Measurements from ENCODE around the gene ZNF862. TPM values are rescaled to one million over a fixed set of nuclear protein-coding genes. Genes with fewer than 3 reads are reported as not detected.
A peak's percentile ranks its signal among the peaks of the same experiment; 100 is the strongest.

Gene ZNF862
- total RNA-seq, 6 donors from 2014 or later: 7.1 to 31.4 (median 16.7) TPM

- Histone ChIP-seq H3K36me3 (no peaks in the 10 kb centered on the region), H3K4me1 (no peaks in the 10 kb centered on the region), H3K9me3 (no peaks in the 10 kb centered on the region), H3K27me3 (no peaks in the 10 kb centered on the region), H3K4me3 (no peak overlapping the region), H3K27ac (no peak overlapping the region)
- 85 to 89% methylated on average over 11 to 19 of the region's 21 CpGs for WGBS, 2 donors
- peak in 1 of 2 donors; percentile 79 for DNase-seq
- TF ChIP-seq POLR2A (IDR thresholded peaks at IDR 0.05): no peak
- TF ChIP-seq, protein P1, sequence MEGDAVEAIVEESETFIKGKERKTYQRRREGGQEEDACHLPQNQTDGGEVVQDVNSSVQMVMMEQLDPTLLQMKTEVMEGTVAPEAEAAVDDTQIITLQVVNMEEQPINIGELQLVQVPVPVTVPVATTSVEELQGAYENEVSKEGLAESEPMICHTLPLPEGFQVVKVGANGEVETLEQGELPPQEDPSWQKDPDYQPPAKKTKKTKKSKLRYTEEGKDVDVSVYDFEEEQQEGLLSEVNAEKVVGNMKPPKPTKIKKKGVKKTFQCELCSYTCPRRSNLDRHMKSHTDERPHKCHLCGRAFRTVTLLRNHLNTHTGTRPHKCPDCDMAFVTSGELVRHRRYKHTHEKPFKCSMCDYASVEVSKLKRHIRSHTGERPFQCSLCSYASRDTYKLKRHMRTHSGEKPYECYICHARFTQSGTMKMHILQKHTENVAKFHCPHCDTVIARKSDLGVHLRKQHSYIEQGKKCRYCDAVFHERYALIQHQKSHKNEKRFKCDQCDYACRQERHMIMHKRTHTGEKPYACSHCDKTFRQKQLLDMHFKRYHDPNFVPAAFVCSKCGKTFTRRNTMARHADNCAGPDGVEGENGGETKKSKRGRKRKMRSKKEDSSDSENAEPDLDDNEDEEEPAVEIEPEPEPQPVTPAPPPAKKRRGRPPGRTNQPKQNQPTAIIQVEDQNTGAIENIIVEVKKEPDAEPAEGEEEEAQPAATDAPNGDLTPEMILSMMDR (IDR thresholded peaks at IDR 0.05): no peak
- TF ChIP-seq POLR2AphosphoS5 (IDR thresholded peaks at IDR 0.05): no peak
- no peak for TF ChIP-seq EP300 (IDR thresholded peaks at IDR 0.05)
- ATAC-seq (ENCODE audit: low FRiP score in 2 of 2): no peak
Observed at GRCh38 chr7:149816267-149816751, 21.9 kb upstream of the ZNF862 start.

- no peak for ATAC-seq (ENCODE audit: low FRiP score in 2 of 2)
- 20 to 88% methylated on average over 1 to 2 of the region's 4 CpGs for WGBS, 2 donors
- peak in 1 of 2 donors; percentile 49 for DNase-seq
- Histone ChIP-seq H3K36me3 (no peaks in the 10 kb centered on the region), H3K27me3 (no peaks in the 10 kb centered on the region), H3K27ac (no peak overlapping the region), H3K4me1 (no peaks in the 10 kb centered on the region), H3K4me3 (no peak overlapping the region), H3K9me3 (no peaks in the 10 kb centered on the region)
- TF ChIP-seq EP300 (IDR thresholded peaks at IDR 0.05) (no peak), POLR2A (IDR thresholded peaks at IDR 0.05) (no peak), POLR2AphosphoS5 (IDR thresholded peaks at IDR 0.05) (no peak)
- TF ChIP-seq, protein P1 (IDR thresholded peaks at IDR 0.05): no peak
Observed at GRCh38 chr7:149816794-149817193, 21.4 kb upstream of the ZNF862 start.

- Histone ChIP-seq H3K4me1 (no peaks in the 10 kb centered on the region), H3K9me3 (no peaks in the 10 kb centered on the region), H3K27me3 (no peaks in the 10 kb centered on the region), H3K27ac (no peak overlapping the region), H3K36me3 (no peaks in the 10 kb centered on the region), H3K4me3 (no peak overlapping the region)
- 62 to 67% methylated on average over 2 to 7 of the region's 8 CpGs for WGBS, 2 donors
- ATAC-seq (ENCODE audit: low FRiP score in 2 of 2): no peak
- TF ChIP-seq POLR2A (IDR thresholded peaks at IDR 0.05) (no peak), POLR2AphosphoS5 (IDR thresholded peaks at IDR 0.05) (no peak), EP300 (IDR thresholded peaks at IDR 0.05) (no peak)
- TF ChIP-seq, protein P1 (IDR thresholded peaks at IDR 0.05): no peak
- peak in 1 of 2 donors; percentile 53 for DNase-seq
Observed at GRCh38 chr7:149817301-149817771, 20.8 kb upstream of the ZNF862 start.

DNA sequence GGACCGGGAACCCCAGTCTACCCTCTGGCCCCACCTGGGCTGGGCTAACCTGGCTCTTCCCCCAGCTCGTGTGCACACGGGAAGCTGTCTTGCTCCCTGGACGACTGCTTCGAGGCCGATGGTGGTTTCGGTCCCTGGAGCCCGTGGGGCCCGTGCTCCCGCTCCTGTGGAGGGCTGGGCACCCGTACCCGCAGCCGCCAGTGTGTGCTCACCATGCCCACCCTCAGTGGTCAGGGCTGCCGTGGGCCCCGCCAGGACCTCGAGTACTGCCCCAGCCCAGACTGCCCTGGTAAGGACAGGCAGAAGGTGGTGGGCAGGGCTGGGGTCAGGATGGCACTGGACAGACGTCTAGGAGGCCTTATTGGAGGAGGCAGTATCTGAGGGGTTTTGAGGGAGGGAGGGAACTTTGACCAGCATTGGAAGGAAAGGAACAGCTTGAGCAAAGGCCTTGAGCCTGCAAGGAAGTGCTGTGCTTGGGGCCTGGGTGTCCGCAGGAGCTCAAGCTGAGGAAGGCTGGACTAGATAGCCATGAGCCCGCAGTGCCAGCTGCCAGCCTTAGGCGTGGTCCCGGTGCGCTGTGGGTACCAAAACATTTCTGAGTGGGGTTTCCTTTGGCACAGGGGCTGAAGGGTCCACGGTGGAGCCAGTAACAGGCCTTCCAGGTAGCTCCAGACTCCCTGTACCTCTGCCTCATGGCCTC, 20.2 kb upstream of the ZNF862 start:
- Histone ChIP-seq H3K36me3 (no peaks in the 10 kb centered on the region), H3K9me3 (no peaks in the 10 kb centered on the region), H3K27ac (no peak overlapping the region), H3K4me3 (no peak overlapping the region), H3K4me1 (no peaks in the 10 kb centered on the region), H3K27me3 (no peaks in the 10 kb centered on the region)
- DNase-seq: peak in 1 of 2 donors; percentile 66
- WGBS, 2 donors: 84 to 89% methylated on average over 7 to 14 of the region's 23 CpGs
- TF ChIP-seq EP300 (IDR thresholded peaks at IDR 0.05) (no peak), POLR2AphosphoS5 (IDR thresholded peaks at IDR 0.05) (no peak), POLR2A (IDR thresholded peaks at IDR 0.05) (no peak)
- TF ChIP-seq, protein P1 (IDR thresholded peaks at IDR 0.05): no peak
- no peak for ATAC-seq (ENCODE audit: low FRiP score in 2 of 2)

DNA sequence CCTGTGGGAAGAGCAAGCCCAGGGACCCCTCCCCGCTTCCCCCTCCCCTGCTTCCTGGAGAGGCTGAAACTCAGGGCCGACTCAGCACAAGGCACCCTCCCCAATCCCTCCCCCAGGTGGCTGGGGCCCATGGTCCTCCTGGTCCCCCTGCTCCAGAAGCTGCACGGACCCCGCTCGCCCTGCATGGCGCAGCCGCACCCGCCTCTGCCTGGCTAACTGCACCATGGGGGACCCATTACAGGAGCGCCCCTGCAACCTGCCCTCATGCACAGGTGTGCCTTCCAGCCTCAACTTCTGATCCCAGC, 19.7 kb upstream of the ZNF862 start:
- Histone ChIP-seq H3K4me1 (no peaks in the 10 kb centered on the region), H3K27me3 (no peaks in the 10 kb centered on the region), H3K4me3 (no peak overlapping the region), H3K36me3 (no peaks in the 10 kb centered on the region), H3K9me3 (no peaks in the 10 kb centered on the region), H3K27ac (no peak overlapping the region)
- TF ChIP-seq, protein P1 (IDR thresholded peaks at IDR 0.05): no peak
- TF ChIP-seq POLR2A (IDR thresholded peaks at IDR 0.05) (no peak), EP300 (IDR thresholded peaks at IDR 0.05) (no peak), POLR2AphosphoS5 (IDR thresholded peaks at IDR 0.05) (no peak)
- DNase-seq (no peak), ATAC-seq (ENCODE audit: low FRiP score in 2 of 2) (no peak)
- 86 to 87% methylated on average over 1 to 9 of the region's 9 CpGs for WGBS, 2 donors
